H9 (cell line): ENCODE measurements around the gene CSRNP3. TPM values are rescaled to one million over a fixed set of nuclear protein-coding genes. Genes with fewer than 3 reads are reported as not detected.

ENCODE experiments used
- DNase-seq: peaks from one replicate; pipeline ENCODE4 v3.0.0-alpha.2; 2017
- H2AFZ ChIP-seq: one replicate; pipeline ENCODE4 v1.6.1; 2013; ENCODE audit warnings: mild to moderate bottlenecking, low read length, control low read depth, moderate library complexity
- H2AK5ac ChIP-seq: 2 replicates; pipeline ENCODE4 v1.6.1; 2013; ENCODE audit warnings: low read length, control low read depth, mixed read lengths; ENCODE audit not compliant: insufficient read length
- H2BK120ac ChIP-seq: one replicate; pipeline ENCODE4 v1.6.1; 2013; ENCODE audit warnings: low read depth, mild to moderate bottlenecking, low read length, control low read depth, inconsistent platforms; ENCODE audit not compliant: poor library complexity, severe bottlenecking
- H2BK12ac ChIP-seq: 2 replicates; pipeline ENCODE4 v1.6.1; 2013; ENCODE audit warnings: low read length, control low read depth, mixed read lengths, low read depth; ENCODE audit not compliant: insufficient read length
- H2BK15ac ChIP-seq: 2 replicates; pipeline ENCODE4 v1.6.1; 2013; ENCODE audit warnings: low read depth, low read length, control low read depth
- H2BK20ac ChIP-seq: one replicate; pipeline ENCODE4 v1.6.1; 2013; ENCODE audit warnings: low read depth, mild to moderate bottlenecking, low read length, control low read depth, inconsistent platforms; ENCODE audit not compliant: poor library complexity, severe bottlenecking
- H2BK5ac ChIP-seq: 2 replicates; pipeline ENCODE4 v1.6.1; 2013; ENCODE audit warnings: low read length, control low read depth, mixed read lengths; ENCODE audit not compliant: insufficient read length
- H3K14ac ChIP-seq: 2 replicates; pipeline ENCODE4 v1.6.1; 2013; ENCODE audit warnings: low read length, control low read depth; ENCODE audit not compliant: insufficient read depth
- H3K18ac ChIP-seq: 2 replicates; pipeline ENCODE4 v1.6.1; 2013; ENCODE audit warnings: low read depth, mild to moderate bottlenecking, mixed read lengths, low read length, control low read depth; ENCODE audit not compliant: insufficient read length
- H3K23ac ChIP-seq: 2 replicates; pipeline ENCODE4 v1.6.1; 2013; ENCODE audit warnings: low read length, control low read depth, mixed read lengths, low read depth; ENCODE audit not compliant: insufficient read length
- H3K23me2 ChIP-seq: 2 replicates; pipeline ENCODE4 v1.6.1; 2013; ENCODE audit warnings: low read depth, mild to moderate bottlenecking, mixed read lengths, low read length, control low read depth; ENCODE audit not compliant: insufficient read length, poor library complexity, severe bottlenecking
- H3K27ac ChIP-seq: 2 replicates; pipeline ENCODE4 v1.5.1; 2013; ENCODE audit warnings: low read length, control low read depth, mixed read lengths, low read depth; ENCODE audit not compliant: insufficient read length
- H3K27me3 ChIP-seq: 2 replicates; pipeline ENCODE4 v1.6.1; 2013; ENCODE audit warnings: low read length, control low read depth, inconsistent platforms; ENCODE audit not compliant: insufficient read depth
- H3K4ac ChIP-seq: 2 replicates; pipeline ENCODE4 v1.6.1; 2013; ENCODE audit warnings: low read depth, mild to moderate bottlenecking, control low read depth, inconsistent platforms, low read length, moderate library complexity
- H3K4me1 ChIP-seq: 2 replicates; pipeline ENCODE4 v1.6.1; 2013; ENCODE audit warnings: low read length, control low read depth, inconsistent platforms; ENCODE audit not compliant: insufficient read depth
- H3K4me2 ChIP-seq: 2 replicates; pipeline ENCODE4 v1.6.1; 2013; ENCODE audit warnings: low read length, control low read depth, mixed read lengths; ENCODE audit not compliant: insufficient read length, insufficient read depth
- H3K56ac ChIP-seq: 2 replicates; pipeline ENCODE4 v1.6.1; 2013; ENCODE audit warnings: low read depth, mild to moderate bottlenecking, mixed read lengths, low read length, control low read depth; ENCODE audit not compliant: insufficient read length
- H3K79me1 ChIP-seq: 2 replicates; pipeline ENCODE4 v1.6.1; 2013; ENCODE audit warnings: low read depth, mild to moderate bottlenecking, moderate library complexity, low read length, control low read depth, inconsistent platforms; ENCODE audit not compliant: insufficient read depth, poor library complexity, severe bottlenecking
- H3K79me2 ChIP-seq: 2 replicates; pipeline ENCODE4 v1.6.1; 2013; ENCODE audit warnings: low read length, control low read depth, inconsistent platforms; ENCODE audit not compliant: insufficient read depth
- H3K9ac ChIP-seq: 2 replicates; pipeline ENCODE4 v1.6.1; 2013; ENCODE audit warnings: low read length, control low read depth, mixed read lengths; ENCODE audit not compliant: insufficient read length; ENCODE audit errors: extremely low read depth
- H3K9me3 ChIP-seq: one replicate; pipeline ENCODE4 v1.6.1; 2013; ENCODE audit warnings: low read depth, low read length, inconsistent platforms; ENCODE audit not compliant: control insufficient read depth
- H3T11ph ChIP-seq: one replicate; pipeline ENCODE4 v1.6.1; 2013; ENCODE audit warnings: mild to moderate bottlenecking, low read length, control low read depth, inconsistent platforms
- H4K20me1 ChIP-seq: one replicate; pipeline ENCODE4 v1.6.1; 2013; ENCODE audit not compliant: control insufficient read depth, insufficient read length, insufficient read depth
- H4K5ac ChIP-seq: 2 replicates; pipeline ENCODE4 v1.6.1; 2013; ENCODE audit warnings: low read depth, mild to moderate bottlenecking, mixed read lengths, low read length, control low read depth; ENCODE audit not compliant: insufficient read length
- H4K8ac ChIP-seq: replicated peaks from 2 replicates; pipeline ENCODE4 v1.6.1; 2013; ENCODE audit warnings: low read length, control low read depth, mixed read lengths, low read depth; ENCODE audit not compliant: insufficient read length
- H4K91ac ChIP-seq: 2 replicates; pipeline ENCODE4 v1.6.1; 2013; ENCODE audit warnings: low read depth, mild to moderate bottlenecking, moderate library complexity, mixed read lengths, low read length, control low read depth; ENCODE audit not compliant: insufficient read length
- H3K27ac Mint-ChIP-seq, 3 experiments: 2 replicates in 2 of 3; 3 replicates in 1 of 3; pipeline ENCODE4 v1.8.0; 2020 to 2021; ENCODE audit warnings: mixed read lengths in 3 of 3, mild to moderate bottlenecking in 1 of 3, moderate library complexity in 1 of 3
- H3K27me3 Mint-ChIP-seq: 2 replicates; pipeline ENCODE4 v1.8.0; 2021; ENCODE audit warnings: low read depth, mild to moderate bottlenecking, moderate library complexity, mixed read lengths
- H3K36me3 Mint-ChIP-seq, 3 experiments: 2 replicates in 2 of 3; 3 replicates in 1 of 3; pipeline ENCODE4 v1.8.0; 2020 to 2021; ENCODE audit warnings: low read depth in 3 of 3, mixed read lengths in 3 of 3; ENCODE audit not compliant: insufficient read depth in 1 of 3
- H3K4me1 Mint-ChIP-seq, 2 experiments: 2 replicates each; pipeline ENCODE4 v1.8.0; 2020; ENCODE audit warnings: mixed read lengths in 2 of 2
- H3K4me3 Mint-ChIP-seq, 2 experiments: 2 replicates in 1 of 2; 3 replicates in 1 of 2; pipeline ENCODE4 v1.8.0; 2020 to 2021; ENCODE audit warnings: mild to moderate bottlenecking in 2 of 2, mixed read lengths in 2 of 2, moderate library complexity in 1 of 2
- H3K9me3 Mint-ChIP-seq, 2 experiments: 2 replicates in 1 of 2; 3 replicates in 1 of 2; pipeline ENCODE4 v1.8.0; 2020; ENCODE audit warnings: mild to moderate bottlenecking in 2 of 2, mixed read lengths in 2 of 2, moderate library complexity in 1 of 2
- CTCF ChIP-seq: fragments of 200-600 bp; sonication (generic); conservative IDR thresholded peaks from 3 replicates; pipeline ENCODE4 v1.8.0; 2021; ENCODE audit warnings: antibody characterized with exemption, mild to moderate bottlenecking
- WGBS: extraction: QIAGEN DNeasy Blood & Tissue Kit; methylation state at CpG from one replicate; pipeline ENCODE4 v1.1.7; 2013; ENCODE audit warnings: missing lambda C conversion rate, low lambda C conversion rate, mixed read lengths; ENCODE audit not compliant: insufficient read length; ENCODE audit errors: extremely low coverage; 5-methylcytosine and 5-hydroxymethylcytosine counted together
- total RNA-seq: library from RNA; stranded (reverse); gene quantifications from 2 replicates; pipeline ENCODE4 v1.2.1, GENCODE V29; 2021

The CSRNP3 gene
- total RNA-seq, 1 experiment from 2014 or later, result 3.6 TPM

GRCh38 chr2:165466386-165466785 is 3.1 kb upstream of the CSRNP3 start:
- Histone ChIP-seq H3K56ac (no peak overlapping the region), H4K20me1 (no peaks in the 10 kb centered on the region), H3K4me1 (no peaks in the 10 kb centered on the region), H3K4ac (no peak overlapping the region), H2BK120ac (no peak overlapping the region), H3K27me3 (no peaks in the 10 kb centered on the region), H3K79me2 (no peaks in the 10 kb centered on the region), H2BK12ac (no peak overlapping the region), H3K27ac (no peak overlapping the region), H2BK20ac (no peak overlapping the region), H3K79me1 (no peaks in the 10 kb centered on the region), H2AFZ (no peak overlapping the region), H4K5ac (no peak overlapping the region), H3K14ac (no peak overlapping the region), H3K23me2 (no peaks in the 10 kb centered on the region), H3K23ac (no peak overlapping the region), H2BK15ac (no peak overlapping the region), H3K9ac (no peak overlapping the region), H2BK5ac (no peak overlapping the region), H3K9me3 (no peaks in the 10 kb centered on the region), H4K91ac (no peak overlapping the region), H3K4me2 (no peak overlapping the region), H4K8ac (no peak overlapping the region), H2AK5ac (no peak overlapping the region), H3K18ac (no peak overlapping the region), H3T11ph (no peak overlapping the region)
- no peak for DNase-seq
- no peaks in the 10 kb centered on the region for H3K36me3 Mint-ChIP-seq
- no peak for TF ChIP-seq CTCF
- no peak overlapping the region; a peak in 1 of 7 replicates for H3K27ac Mint-ChIP-seq
- H3K9me3 Mint-ChIP-seq, result no peaks in the 10 kb centered on the region
- H3K4me3 Mint-ChIP-seq, result no peak overlapping the region
- no peaks in the 10 kb centered on the region for H3K27me3 Mint-ChIP-seq
- WGBS, result no CpG with 5 or more reads among the region's 2 CpGs
- peaks cover 16 to 18% of the 10 kb centered on the region in 2 experiments for H3K4me1 Mint-ChIP-seq
